Measurements from ENCODE around the gene NKX3-2.

Gene NKX3-2

DNA sequence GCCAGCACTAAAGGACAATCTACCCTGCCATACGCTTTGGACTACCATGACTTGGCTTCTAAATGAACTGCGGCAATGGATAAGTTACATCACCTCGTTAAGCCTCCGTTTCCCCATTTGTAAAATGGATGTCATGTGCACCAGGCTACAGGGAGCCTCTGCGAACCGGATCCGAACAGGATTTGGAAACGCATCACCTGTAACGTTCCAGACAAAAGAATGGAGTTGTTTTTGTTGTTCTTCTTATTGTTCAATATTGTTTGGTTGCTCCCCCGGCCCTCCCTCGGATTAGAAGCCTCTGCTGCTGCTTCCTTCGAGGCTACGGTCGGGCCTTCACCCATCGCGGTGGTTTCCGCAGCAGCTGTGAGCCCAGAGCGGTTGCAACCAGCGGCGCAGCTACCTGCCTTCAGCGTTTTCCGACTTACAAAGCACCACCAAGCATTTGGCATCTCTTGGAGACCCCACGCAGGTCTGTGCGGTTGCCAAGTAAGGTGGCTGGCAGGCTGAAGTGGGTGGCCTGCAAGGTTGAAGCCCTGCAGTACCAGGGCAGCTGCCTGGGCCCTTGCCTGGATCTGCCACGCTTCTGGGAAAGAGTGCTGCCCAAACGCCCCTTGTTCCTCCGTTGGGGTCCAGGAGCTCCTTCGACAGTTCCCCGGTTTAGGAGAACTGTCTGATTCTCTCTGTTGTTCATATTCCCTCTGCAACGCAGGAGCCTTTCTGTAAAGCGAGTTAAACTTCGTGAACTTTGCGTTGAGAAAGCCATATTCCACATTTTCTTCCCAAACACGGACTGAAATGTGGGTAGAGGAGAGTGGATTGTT, 7.1 kb downstream of the NKX3-2 start:
- H3K36me3 ChIP-seq (ENCODE audit: control insufficient read depth in 2 of 2, insufficient read depth in 1 of 2, low read length in 2 of 2), result peaks cover 0 to 4% of the 10 kb centered on the region in 2 experiments; a peak in 1 of 3 replicates
- TF ChIP-seq, protein P1, sequence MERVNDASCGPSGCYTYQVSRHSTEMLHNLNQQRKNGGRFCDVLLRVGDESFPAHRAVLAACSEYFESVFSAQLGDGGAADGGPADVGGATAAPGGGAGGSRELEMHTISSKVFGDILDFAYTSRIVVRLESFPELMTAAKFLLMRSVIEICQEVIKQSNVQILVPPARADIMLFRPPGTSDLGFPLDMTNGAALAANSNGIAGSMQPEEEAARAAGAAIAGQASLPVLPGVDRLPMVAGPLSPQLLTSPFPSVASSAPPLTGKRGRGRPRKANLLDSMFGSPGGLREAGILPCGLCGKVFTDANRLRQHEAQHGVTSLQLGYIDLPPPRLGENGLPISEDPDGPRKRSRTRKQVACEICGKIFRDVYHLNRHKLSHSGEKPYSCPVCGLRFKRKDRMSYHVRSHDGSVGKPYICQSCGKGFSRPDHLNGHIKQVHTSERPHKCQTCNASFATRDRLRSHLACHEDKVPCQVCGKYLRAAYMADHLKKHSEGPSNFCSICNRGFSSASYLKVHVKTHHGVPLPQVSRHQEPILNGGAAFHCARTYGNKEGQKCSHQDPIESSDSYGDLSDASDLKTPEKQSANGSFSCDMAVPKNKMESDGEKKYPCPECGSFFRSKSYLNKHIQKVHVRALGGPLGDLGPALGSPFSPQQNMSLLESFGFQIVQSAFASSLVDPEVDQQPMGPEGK (tag by site-specific recombination; IDR thresholded peaks at IDR 0.05), result no peak
- TF ChIP-seq, protein P2, sequence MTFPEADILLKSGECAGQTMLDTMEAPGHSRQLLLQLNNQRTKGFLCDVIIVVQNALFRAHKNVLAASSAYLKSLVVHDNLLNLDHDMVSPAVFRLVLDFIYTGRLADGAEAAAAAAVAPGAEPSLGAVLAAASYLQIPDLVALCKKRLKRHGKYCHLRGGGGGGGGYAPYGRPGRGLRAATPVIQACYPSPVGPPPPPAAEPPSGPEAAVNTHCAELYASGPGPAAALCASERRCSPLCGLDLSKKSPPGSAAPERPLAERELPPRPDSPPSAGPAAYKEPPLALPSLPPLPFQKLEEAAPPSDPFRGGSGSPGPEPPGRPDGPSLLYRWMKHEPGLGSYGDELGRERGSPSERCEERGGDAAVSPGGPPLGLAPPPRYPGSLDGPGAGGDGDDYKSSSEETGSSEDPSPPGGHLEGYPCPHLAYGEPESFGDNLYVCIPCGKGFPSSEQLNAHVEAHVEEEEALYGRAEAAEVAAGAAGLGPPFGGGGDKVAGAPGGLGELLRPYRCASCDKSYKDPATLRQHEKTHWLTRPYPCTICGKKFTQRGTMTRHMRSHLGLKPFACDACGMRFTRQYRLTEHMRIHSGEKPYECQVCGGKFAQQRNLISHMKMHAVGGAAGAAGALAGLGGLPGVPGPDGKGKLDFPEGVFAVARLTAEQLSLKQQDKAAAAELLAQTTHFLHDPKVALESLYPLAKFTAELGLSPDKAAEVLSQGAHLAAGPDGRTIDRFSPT (tag by site-specific recombination; IDR thresholded peaks at IDR 0.05), result no peak
- TF ChIP-seq ZNF776 (tag by site-specific recombination; IDR thresholded peaks at IDR 0.05; ENCODE audit: borderline replicate concordance), result no peak
- no peak for TF ChIP-seq ZNF274 (IDR thresholded peaks at IDR 0.05; ENCODE audit: low read length)
- TF ChIP-seq ZNF274 (tag by site-specific recombination; IDR thresholded peaks at IDR 0.05; ENCODE audit: borderline replicate concordance), result no peak
- TF ChIP-seq ZFP3 (tag by site-specific recombination; IDR thresholded peaks at IDR 0.05; ENCODE audit: low read depth), result no peak
- no peak for TF ChIP-seq SCRT2 (tag by site-specific recombination; IDR thresholded peaks at IDR 0.05)
- TF ChIP-seq ZBTB49 (tag by site-specific recombination; IDR thresholded peaks at IDR 0.05; ENCODE audit: low read depth), result no peak
- TF ChIP-seq ZNF623 (tag by site-specific recombination; IDR thresholded peaks at IDR 0.05), result no peak
- TF ChIP-seq ZNF621 (tag by site-specific recombination; IDR thresholded peaks at IDR 0.05), result no peak
- TF ChIP-seq YY2 (tag by site-specific recombination; IDR thresholded peaks at IDR 0.05), result no peak
- no peak for TF ChIP-seq ZNF561 (tag by site-specific recombination; IDR thresholded peaks at IDR 0.05; ENCODE audit: borderline replicate concordance)
- no peak for TF ChIP-seq ZNF354C (tag by site-specific recombination; IDR thresholded peaks at IDR 0.05; ENCODE audit: borderline replicate concordance, low read depth)
- TF ChIP-seq YY1 (tag by site-specific recombination; IDR thresholded peaks at IDR 0.05), result no peak
- ChIA-PET POLR2A (no interaction called here), CTCF (no interaction called here)
- no peaks in the 10 kb centered on the region for H3K4me1 ChIP-seq (ENCODE audit: control insufficient read depth, insufficient read depth, low read length)
- no peak overlapping the region for H3K27ac ChIP-seq (ENCODE audit: extremely low read depth, low read depth, low read length)
- no peak overlapping the region for H3K4me3 ChIP-seq (ENCODE audit: low read depth, low read length)
- H3K9me3 ChIP-seq (ENCODE audit: control insufficient read depth, insufficient read depth, low read depth, low read length), result no peaks in the 10 kb centered on the region

- CTCF ChIA-PET, result no interaction called here
- H3K36me3 ChIP-seq (ENCODE audit: control insufficient read depth in 2 of 2, insufficient read depth in 1 of 2, low read length in 2 of 2), result no peaks in the 10 kb centered on the region
- no peak overlapping the region for H3K4me3 ChIP-seq (ENCODE audit: low read depth, low read length)
- H3K27ac ChIP-seq (ENCODE audit: extremely low read depth, low read depth, low read length), result no peak overlapping the region
- no peaks in the 10 kb centered on the region for H3K4me1 ChIP-seq (ENCODE audit: control insufficient read depth, insufficient read depth, low read length)
- no peaks in the 10 kb centered on the region for H3K9me3 ChIP-seq (ENCODE audit: control insufficient read depth, insufficient read depth, low read depth, low read length)
- POLR2A ChIA-PET, result no interaction called here
- TF ChIP-seq ZNF416 (tag by site-specific recombination; IDR thresholded peaks at IDR 0.05) (no peak), MZF1 (tag by site-specific recombination; IDR thresholded peaks at IDR 0.05; ENCODE audit: borderline replicate concordance) (no peak), ZNF768 (tag by site-specific recombination; IDR thresholded peaks at IDR 0.05) (no peak), ZNF140 (tag by site-specific recombination; IDR thresholded peaks at IDR 0.05) (no peak), ZBTB26 (tag by site-specific recombination; optimal IDR thresholded peaks at IDR 0.05) (no peak), ZNF423 (tag by site-specific recombination; IDR thresholded peaks at IDR 0.05) (no peak), ZNF514 (tag by site-specific recombination; IDR thresholded peaks at IDR 0.05) (no peak), ZNF785 (tag by site-specific recombination; IDR thresholded peaks at IDR 0.05) (no peak), ZNF76 (tag by site-specific recombination; IDR thresholded peaks at IDR 0.05; ENCODE audit: borderline replicate concordance, low read depth) (no peak), ZNF843 (tag by site-specific recombination; IDR thresholded peaks at IDR 0.05) (no peak), ZNF174 (tag by site-specific recombination; IDR thresholded peaks at IDR 0.05) (no peak)
- TF ChIP-seq, protein P2 (tag by site-specific recombination; IDR thresholded peaks at IDR 0.05), result no peak
These were observed 7.7 kb downstream of the NKX3-2 start for GRCh38 chr4:13536607-13537006.
